ENCODE data around the gene CHST5. TPM values are rescaled to one million over a fixed set of nuclear protein-coding genes. Genes with fewer than 3 reads are reported as not detected.

CHST5 gene
- total and polyA plus RNA-seq, 2 of the 13 experiments (the other 11 are each of a cell fraction or from before 2014, with no cell fraction given): 0.05 TPM; not detected in 1

DNA sequence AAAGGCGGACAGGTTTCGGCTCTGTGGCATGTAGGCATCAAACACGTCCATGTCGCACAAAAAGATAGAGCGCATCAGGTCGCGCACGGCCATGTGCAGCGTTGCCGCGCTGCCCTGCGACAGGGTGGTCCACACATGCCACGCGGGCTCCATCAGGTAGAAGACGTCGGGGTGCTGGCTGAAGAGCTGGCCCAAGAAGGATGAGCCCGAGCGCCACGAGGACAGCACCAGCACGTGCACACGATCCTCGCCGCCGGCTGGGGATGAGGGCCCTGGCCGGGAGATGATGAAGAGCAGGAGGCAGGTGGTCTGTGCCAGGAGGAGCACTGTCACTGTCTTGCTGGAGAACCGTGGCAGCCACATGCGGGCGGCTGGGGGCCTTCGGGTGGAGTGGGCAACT is 5.9 kb downstream of the CHST5 start (continued):
- TF ChIP-seq, protein P1, sequence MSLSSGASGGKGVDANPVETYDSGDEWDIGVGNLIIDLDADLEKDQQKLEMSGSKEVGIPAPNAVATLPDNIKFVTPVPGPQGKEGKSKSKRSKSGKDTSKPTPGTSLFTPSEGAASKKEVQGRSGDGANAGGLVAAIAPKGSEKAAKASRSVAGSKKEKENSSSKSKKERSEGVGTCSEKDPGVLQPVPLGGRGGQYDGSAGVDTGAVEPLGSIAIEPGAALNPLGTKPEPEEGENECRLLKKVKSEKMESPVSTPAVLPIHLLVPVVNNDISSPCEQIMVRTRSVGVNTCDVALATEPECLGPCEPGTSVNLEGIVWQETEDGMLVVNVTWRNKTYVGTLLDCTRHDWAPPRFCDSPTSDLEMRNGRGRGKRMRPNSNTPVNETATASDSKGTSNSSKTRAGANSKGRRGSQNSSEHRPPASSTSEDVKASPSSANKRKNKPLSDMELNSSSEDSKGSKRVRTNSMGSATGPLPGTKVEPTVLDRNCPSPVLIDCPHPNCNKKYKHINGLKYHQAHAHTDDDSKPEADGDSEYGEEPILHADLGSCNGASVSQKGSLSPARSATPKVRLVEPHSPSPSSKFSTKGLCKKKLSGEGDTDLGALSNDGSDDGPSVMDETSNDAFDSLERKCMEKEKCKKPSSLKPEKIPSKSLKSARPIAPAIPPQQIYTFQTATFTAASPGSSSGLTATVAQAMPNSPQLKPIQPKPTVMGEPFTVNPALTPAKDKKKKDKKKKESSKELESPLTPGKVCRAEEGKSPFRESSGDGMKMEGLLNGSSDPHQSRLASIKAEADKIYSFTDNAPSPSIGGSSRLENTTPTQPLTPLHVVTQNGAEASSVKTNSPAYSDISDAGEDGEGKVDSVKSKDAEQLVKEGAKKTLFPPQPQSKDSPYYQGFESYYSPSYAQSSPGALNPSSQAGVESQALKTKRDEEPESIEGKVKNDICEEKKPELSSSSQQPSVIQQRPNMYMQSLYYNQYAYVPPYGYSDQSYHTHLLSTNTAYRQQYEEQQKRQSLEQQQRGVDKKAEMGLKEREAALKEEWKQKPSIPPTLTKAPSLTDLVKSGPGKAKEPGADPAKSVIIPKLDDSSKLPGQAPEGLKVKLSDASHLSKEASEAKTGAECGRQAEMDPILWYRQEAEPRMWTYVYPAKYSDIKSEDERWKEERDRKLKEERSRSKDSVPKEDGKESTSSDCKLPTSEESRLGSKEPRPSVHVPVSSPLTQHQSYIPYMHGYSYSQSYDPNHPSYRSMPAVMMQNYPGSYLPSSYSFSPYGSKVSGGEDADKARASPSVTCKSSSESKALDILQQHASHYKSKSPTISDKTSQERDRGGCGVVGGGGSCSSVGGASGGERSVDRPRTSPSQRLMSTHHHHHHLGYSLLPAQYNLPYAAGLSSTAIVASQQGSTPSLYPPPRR (CRISPR knock-in tag; IDR thresholded peaks at IDR 0.05; ENCODE audit: borderline replicate concordance): no peak
- TF ChIP-seq KMT2A (CRISPR knock-in tag; IDR thresholded peaks at IDR 0.05) (no peak), HNF4G (IDR thresholded peaks at IDR 0.05; ENCODE audit: borderline replicate concordance, low read depth, low read length) (no peak), HNF4G (CRISPR knock-in tag; IDR thresholded peaks at IDR 0.05; ENCODE audit: borderline replicate concordance, low read depth) (no peak), ZFAT (CRISPR knock-in tag; conservative IDR thresholded peaks at IDR 0.05) (no peak), PHB2 (IDR thresholded peaks at IDR 0.05; ENCODE audit: partially characterized antibody) (no peak), TBL1XR1 (IDR thresholded peaks at IDR 0.05; ENCODE audit: borderline replicate concordance, low read length, partially characterized antibody) (no peak)
- TF ChIP-seq, protein P2, sequence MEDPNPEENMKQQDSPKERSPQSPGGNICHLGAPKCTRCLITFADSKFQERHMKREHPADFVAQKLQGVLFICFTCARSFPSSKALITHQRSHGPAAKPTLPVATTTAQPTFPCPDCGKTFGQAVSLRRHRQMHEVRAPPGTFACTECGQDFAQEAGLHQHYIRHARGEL (CRISPR knock-in tag; IDR thresholded peaks at IDR 0.05): no peak

Data from HepG2 (cell line).